GM23338 (cell line): Measurements from ENCODE around the gene ACRBP.

Experiments
- EZH2 ChIP-seq: fragments of 200-600 bp; sonication (generic); IDR thresholded peaks from one replicate; pipeline ENCODE4 v1.8.0; 2017; ENCODE audit warnings: antibody characterized with exemption, mild to moderate bottlenecking, low read depth; ENCODE audit not compliant: unreplicated experiment
- TF ChIP-seq, protein P1 (sequence below), 2 experiments: fragments of 200-600 bp in 1 of 2; sonication (generic) in 1 of 2; conservative IDR thresholded peaks; 2 replicates each; pipeline versions ENCODE4 v1.5.1 to v1.6.1; 2016 to 2017; ENCODE audit warnings: antibody characterized with exemption in 2 of 2, low read depth in 2 of 2, mild to moderate bottlenecking in 2 of 2, moderate library complexity in 1 of 2
- TF ChIP-seq, protein P2 (sequence below): IDR thresholded peaks from one replicate; pipeline ENCODE4 v1.6.1; 2018; ENCODE audit warnings: antibody characterized with exemption; ENCODE audit not compliant: unreplicated experiment
- TF ChIP-seq, protein P3 (sequence below): IDR thresholded peaks from 2 replicates; pipeline ENCODE4 v1.6.1; 2016; ENCODE audit warnings: antibody characterized with exemption

DNA sequence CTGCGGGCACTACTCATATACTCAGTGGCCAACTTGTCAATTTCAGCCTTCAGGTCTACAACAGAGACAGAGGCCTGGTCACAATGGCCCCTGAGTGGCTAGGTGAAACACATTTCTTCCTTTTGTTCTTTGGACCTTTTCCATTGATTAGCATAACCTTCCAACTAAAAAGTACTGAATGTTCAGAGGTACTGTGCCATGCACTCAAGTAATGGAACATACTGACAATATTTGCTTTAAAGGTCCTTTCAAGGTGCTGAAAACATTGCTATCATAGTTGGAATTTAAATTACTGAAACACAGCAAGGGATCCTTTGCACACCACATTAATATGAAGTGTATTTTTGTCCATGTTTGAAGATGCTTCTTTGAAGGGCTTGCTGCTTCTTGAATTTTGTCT is 6.1 kb upstream of the ACRBP start:
- TF ChIP-seq, protein P1, sequence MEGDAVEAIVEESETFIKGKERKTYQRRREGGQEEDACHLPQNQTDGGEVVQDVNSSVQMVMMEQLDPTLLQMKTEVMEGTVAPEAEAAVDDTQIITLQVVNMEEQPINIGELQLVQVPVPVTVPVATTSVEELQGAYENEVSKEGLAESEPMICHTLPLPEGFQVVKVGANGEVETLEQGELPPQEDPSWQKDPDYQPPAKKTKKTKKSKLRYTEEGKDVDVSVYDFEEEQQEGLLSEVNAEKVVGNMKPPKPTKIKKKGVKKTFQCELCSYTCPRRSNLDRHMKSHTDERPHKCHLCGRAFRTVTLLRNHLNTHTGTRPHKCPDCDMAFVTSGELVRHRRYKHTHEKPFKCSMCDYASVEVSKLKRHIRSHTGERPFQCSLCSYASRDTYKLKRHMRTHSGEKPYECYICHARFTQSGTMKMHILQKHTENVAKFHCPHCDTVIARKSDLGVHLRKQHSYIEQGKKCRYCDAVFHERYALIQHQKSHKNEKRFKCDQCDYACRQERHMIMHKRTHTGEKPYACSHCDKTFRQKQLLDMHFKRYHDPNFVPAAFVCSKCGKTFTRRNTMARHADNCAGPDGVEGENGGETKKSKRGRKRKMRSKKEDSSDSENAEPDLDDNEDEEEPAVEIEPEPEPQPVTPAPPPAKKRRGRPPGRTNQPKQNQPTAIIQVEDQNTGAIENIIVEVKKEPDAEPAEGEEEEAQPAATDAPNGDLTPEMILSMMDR (conservative IDR thresholded peaks at IDR 0.05; ENCODE audit: low read depth in 2 of 2): no peak
- TF ChIP-seq, protein P2, sequence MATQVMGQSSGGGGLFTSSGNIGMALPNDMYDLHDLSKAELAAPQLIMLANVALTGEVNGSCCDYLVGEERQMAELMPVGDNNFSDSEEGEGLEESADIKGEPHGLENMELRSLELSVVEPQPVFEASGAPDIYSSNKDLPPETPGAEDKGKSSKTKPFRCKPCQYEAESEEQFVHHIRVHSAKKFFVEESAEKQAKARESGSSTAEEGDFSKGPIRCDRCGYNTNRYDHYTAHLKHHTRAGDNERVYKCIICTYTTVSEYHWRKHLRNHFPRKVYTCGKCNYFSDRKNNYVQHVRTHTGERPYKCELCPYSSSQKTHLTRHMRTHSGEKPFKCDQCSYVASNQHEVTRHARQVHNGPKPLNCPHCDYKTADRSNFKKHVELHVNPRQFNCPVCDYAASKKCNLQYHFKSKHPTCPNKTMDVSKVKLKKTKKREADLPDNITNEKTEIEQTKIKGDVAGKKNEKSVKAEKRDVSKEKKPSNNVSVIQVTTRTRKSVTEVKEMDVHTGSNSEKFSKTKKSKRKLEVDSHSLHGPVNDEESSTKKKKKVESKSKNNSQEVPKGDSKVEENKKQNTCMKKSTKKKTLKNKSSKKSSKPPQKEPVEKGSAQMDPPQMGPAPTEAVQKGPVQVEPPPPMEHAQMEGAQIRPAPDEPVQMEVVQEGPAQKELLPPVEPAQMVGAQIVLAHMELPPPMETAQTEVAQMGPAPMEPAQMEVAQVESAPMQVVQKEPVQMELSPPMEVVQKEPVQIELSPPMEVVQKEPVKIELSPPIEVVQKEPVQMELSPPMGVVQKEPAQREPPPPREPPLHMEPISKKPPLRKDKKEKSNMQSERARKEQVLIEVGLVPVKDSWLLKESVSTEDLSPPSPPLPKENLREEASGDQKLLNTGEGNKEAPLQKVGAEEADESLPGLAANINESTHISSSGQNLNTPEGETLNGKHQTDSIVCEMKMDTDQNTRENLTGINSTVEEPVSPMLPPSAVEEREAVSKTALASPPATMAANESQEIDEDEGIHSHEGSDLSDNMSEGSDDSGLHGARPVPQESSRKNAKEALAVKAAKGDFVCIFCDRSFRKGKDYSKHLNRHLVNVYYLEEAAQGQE: no peak
- no peak for TF ChIP-seq EZH2
- TF ChIP-seq, protein P3, sequence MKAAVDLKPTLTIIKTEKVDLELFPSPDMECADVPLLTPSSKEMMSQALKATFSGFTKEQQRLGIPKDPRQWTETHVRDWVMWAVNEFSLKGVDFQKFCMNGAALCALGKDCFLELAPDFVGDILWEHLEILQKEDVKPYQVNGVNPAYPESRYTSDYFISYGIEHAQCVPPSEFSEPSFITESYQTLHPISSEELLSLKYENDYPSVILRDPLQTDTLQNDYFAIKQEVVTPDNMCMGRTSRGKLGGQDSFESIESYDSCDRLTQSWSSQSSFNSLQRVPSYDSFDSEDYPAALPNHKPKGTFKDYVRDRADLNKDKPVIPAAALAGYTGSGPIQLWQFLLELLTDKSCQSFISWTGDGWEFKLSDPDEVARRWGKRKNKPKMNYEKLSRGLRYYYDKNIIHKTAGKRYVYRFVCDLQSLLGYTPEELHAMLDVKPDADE: no peak
